ENCODE measurements around the gene CADM2. TPM values are rescaled to one million over a fixed set of nuclear protein-coding genes. Genes with fewer than 3 reads are reported as not detected.

CADM2 gene
- total and polyA plus RNA-seq, 2 experiments from 2014 or later, result 0.15 to 0.40 TPM

- Histone ChIP-seq H3K27me3 (no peaks in the 10 kb centered on the region), H3K36me3 (no peaks in the 10 kb centered on the region), H3K9me3 (ENCODE audit: low read depth) (no peaks in the 10 kb centered on the region), H3K27ac (no peak overlapping the region), H3K4me1 (ENCODE audit: low read depth) (peaks cover 3% of the 10 kb centered on the region), H3K4me3 (no peak overlapping the region)
- TF ChIP-seq, protein P1, sequence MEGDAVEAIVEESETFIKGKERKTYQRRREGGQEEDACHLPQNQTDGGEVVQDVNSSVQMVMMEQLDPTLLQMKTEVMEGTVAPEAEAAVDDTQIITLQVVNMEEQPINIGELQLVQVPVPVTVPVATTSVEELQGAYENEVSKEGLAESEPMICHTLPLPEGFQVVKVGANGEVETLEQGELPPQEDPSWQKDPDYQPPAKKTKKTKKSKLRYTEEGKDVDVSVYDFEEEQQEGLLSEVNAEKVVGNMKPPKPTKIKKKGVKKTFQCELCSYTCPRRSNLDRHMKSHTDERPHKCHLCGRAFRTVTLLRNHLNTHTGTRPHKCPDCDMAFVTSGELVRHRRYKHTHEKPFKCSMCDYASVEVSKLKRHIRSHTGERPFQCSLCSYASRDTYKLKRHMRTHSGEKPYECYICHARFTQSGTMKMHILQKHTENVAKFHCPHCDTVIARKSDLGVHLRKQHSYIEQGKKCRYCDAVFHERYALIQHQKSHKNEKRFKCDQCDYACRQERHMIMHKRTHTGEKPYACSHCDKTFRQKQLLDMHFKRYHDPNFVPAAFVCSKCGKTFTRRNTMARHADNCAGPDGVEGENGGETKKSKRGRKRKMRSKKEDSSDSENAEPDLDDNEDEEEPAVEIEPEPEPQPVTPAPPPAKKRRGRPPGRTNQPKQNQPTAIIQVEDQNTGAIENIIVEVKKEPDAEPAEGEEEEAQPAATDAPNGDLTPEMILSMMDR (IDR thresholded peaks at IDR 0.05; ENCODE audit: low read depth, low read length), result no peak
- DNase-seq (ENCODE audit: low read depth in 1 of 2, low spot score in 1 of 2), result no peak
Observed at GRCh38 chr3:85877631-85878030, 918.8 kb downstream of the CADM2 start.

DNA sequence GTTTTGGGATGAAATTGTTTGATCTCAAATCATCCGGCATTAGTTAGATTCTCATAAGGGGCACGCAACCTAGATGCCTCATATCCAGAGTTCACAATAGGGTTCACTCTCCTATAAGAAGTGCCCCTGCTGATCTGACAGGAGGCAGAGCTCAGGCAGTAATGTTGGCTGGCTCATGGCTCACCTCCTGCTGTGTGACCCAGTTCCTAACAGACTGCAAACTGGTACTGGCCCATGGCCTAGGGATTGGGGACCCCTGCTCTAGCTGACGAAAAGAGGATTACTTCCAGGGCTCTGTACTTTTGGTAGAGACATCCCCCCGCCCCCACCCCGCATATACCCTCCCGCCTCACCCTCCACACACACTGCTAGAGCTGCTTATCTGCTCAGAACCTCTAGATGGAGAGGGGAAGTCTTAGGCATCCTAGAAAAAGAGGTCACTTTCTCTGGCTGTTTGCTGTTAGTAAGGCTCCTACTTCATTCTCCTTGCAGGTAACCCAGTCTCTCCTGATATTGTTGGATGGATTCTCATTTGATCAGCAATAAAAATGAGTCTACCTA is 923.1 kb downstream of the CADM2 start:
- Histone ChIP-seq H3K4me1 (ENCODE audit: low read depth) (peaks cover 7% of the 10 kb centered on the region), H3K4me3 (no peak overlapping the region), H3K9me3 (ENCODE audit: low read depth) (no peaks in the 10 kb centered on the region), H3K36me3 (no peaks in the 10 kb centered on the region), H3K27ac (no peak overlapping the region), H3K27me3 (no peaks in the 10 kb centered on the region)
- DNase-seq (ENCODE audit: low read depth in 1 of 2, low spot score in 1 of 2), result no peak
- TF ChIP-seq, protein P1 (IDR thresholded peaks at IDR 0.05; ENCODE audit: low read depth, low read length), result no peak

GRCh38 chr3:85890043-85890555 is 931.3 kb downstream of the CADM2 start:
- TF ChIP-seq, protein P1 (IDR thresholded peaks at IDR 0.05; ENCODE audit: low read depth, low read length), result no peak
- H3K9me3 ChIP-seq (ENCODE audit: low read depth), result no peaks in the 10 kb centered on the region
- no peak for DNase-seq (ENCODE audit: low read depth in 1 of 2, low spot score in 1 of 2)
- no peaks in the 10 kb centered on the region for H3K4me1 ChIP-seq (ENCODE audit: low read depth)
- no peak overlapping the region for H3K4me3 ChIP-seq
- H3K27me3 ChIP-seq, result no peaks in the 10 kb centered on the region
- no peaks in the 10 kb centered on the region for H3K36me3 ChIP-seq
- H3K27ac ChIP-seq, result no peak overlapping the region

- H3K27me3 ChIP-seq, result no peaks in the 10 kb centered on the region
- no peak overlapping the region for H3K27ac ChIP-seq
- DNase-seq (ENCODE audit: low read depth in 1 of 2, low spot score in 1 of 2), result no peak
- no peaks in the 10 kb centered on the region for H3K36me3 ChIP-seq
- TF ChIP-seq, protein P1 (IDR thresholded peaks at IDR 0.05; ENCODE audit: low read depth, low read length), result no peak
- no peaks in the 10 kb centered on the region for H3K4me1 ChIP-seq (ENCODE audit: low read depth)
- H3K9me3 ChIP-seq (ENCODE audit: low read depth), result no peaks in the 10 kb centered on the region
- H3K4me3 ChIP-seq, result no peak overlapping the region
Observed at GRCh38 chr3:85903434-85903833, 944.6 kb downstream of the CADM2 start.

GRCh38 chr3:85912980-85913379 is 954.2 kb downstream of the CADM2 start:
- Histone ChIP-seq H3K27me3 (no peaks in the 10 kb centered on the region), H3K36me3 (no peaks in the 10 kb centered on the region), H3K4me3 (no peak overlapping the region), H3K27ac (no peak overlapping the region), H3K9me3 (ENCODE audit: low read depth) (no peaks in the 10 kb centered on the region), H3K4me1 (ENCODE audit: low read depth) (no peaks in the 10 kb centered on the region)
- no peak for DNase-seq (ENCODE audit: low read depth in 1 of 2, low spot score in 1 of 2)
- TF ChIP-seq, protein P1 (IDR thresholded peaks at IDR 0.05; ENCODE audit: low read depth, low read length), result no peak
